HG03066 (cell line): ENCODE results near the gene IRF9.

ENCODE experiments used
- ATAC-seq: cut with Tn5 transposase; IDR thresholded peaks from one replicate; pipeline ENCODE4 v1.9.1; 2021; ENCODE audit warnings: low read depth; ENCODE audit not compliant: unreplicated experiment

Gene IRF9

DNA sequence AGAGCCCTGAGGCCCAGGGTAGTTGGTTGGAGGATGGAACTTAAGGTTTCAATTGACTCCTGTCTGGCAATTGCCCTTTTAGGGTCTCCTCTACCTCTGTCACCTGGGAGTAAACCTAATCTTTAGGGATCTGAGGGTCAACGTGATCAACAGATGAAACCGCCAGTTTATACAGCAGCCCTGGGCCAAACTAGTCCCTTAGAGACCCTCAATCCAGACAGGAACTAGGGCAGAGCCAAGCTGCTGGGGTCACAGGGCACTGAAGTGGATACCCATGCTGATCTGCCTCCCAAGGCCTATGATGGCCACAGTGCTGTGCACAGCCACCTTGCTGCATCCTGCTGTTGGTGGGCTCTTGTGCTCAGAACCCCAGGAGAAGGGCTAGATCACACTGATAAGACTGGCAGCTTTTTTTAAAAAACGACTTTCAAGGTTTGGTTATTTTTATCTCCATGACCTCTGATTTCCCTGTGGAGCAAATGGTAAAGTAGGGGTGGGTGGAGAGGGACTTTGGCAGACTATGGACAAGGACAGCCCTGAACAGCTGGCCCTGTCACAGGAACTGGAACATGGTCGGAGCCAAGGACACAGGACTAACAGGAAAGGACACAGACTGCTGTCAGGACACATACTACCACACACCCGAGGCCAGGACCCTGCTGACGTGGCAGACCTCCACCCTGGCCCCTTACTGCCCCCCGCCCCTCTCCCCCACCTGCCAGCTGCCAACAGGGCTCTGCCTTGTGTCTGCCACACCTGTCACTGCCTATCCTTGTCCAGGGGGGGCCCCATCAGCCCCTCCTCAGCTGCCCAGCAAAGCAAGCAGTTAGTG lies 30.1 kb upstream of the IRF9 start:
- ATAC-seq, result no peak

DNA sequence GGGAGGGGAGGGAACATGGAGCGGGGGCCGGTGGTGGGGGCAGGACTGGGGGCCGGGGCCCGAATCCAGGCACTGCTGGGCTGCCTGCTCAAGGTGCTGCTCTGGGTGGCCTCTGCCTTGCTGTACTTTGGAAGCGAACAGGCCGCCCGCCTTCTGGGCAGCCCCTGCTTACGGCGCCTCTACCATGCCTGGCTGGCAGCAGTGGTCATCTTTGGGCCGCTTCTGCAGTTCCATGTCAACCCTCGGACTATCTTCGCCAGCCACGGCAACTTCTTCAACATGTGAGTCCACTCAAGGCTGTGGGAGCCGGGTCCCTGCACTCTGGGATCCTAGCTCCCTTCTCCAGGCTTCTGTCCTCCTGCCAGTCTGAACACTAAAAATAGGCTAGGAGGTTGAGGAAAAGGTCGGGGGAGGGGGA lies 29.5 kb upstream of the IRF9 start:
- ATAC-seq, result no peak

DNA sequence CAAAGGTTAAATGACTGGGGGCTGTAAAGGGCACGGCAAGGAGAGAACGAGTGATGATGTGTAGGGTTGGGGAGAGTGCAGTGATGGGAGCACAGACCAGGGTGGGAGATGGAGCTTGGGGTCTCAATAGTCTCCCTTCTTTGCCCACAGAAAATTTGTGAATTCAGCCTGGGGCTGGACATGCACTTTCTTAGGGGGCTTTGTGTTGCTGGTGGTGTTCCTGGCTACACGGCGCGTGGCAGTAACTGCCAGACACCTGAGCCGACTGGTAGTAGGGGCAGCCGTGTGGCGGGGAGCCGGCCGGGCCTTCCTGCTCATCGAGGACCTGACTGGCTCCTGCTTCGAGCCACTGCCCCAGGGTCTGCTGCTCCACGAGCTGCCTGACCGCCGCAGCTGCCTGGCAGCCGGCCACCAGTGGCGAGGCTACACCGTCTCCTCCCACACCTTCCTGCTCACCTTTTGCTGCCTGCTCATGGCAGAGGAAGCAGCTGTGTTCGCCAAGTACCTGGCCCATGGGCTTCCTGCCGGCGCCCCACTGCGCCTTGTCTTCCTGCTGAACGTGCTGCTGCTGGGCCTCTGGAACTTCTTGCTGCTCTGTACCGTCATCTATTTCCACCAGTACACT lies 28.9 kb upstream of the IRF9 start:
- no peak for ATAC-seq

- ATAC-seq, result no peak
Measured at GRCh38 chr14:24132976-24133375, 28.1 kb upstream of the IRF9 start.

DNA sequence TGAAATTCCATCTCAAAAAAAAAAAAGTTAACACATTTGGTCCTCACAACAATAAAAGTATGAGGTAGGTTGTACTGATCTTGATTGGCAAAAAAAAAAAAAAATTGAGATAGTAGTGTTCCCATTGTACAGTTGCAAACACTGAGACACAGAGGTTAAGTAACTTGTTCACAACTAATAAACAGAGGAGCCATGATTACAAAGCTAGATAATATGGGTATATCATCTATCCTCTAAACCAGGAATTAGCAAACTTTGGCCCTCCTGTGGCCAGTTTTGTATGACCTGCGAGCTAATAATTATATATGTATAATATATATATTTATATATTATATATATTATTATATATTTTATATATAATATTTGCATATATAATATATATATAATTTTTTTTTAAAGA lies 27.3 kb upstream of the IRF9 start:
- no peak for ATAC-seq

DNA sequence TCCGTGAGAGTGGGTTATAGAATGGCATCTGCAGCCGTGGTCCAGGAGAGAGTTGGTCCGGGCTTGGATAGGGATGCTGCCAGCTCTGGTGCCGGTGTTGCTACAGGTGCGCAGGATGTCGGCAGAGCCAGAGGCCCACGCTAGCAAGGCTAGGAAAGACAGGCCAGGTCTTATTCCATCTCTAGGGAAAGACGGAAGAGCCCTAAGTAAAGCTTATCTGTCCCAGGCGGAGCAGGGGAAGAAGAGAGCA lies 25.6 kb upstream of the IRF9 start:
- peak; percentile 12 for ATAC-seq

DNA sequence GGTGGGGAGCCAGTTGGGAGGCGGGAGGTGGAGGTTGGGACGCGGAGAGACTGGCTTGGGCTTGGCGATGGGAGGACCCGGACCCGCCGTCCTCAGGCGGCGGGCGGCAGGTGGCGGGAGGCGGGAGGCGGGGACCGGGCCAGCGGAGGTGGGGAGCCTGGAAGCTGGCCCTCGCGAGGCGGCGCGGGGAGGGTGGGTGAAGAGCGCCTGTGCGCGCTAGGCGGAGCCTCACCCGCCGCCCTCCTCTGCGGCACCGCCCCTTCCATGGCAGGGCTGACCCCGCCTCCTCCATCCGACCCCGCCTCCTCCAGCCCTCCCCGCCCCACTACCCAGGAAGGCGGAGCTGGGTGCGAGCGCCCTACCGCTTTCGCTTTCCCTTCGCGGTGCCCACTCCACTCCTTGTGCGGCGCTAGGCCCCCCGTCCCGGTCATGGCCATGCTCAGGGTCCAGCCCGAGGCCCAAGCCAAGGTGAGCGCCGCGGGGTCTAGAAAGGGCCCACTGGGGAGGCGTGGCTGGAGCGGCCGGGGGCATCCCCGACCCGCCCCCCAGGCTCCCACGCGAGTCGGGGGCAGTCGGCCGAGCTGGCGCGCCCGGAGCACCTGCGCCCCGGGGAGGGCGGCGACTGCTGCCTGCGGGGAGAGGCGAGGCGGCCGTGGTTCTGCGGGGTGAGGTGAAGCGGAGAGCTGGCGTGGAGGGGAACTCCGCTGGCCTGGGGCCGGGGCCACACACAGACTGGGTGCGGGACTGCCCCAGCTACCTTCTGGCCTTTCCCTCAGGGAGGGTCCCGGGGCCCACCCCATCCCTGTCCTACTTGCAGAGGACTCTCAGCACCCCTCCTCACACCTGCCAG lies 25.0 kb upstream of the IRF9 start, which contains the start of gene PSME1:
Gene PSME1 (plus strand): TSS at position 361 of the 850 bp plus-strand sequence. CDS start 69 bp downstream, at position 430.
- peak; percentile 85 for ATAC-seq

GRCh38 chr14:24136684-24137528 lies 24.2 kb upstream of the IRF9 start:
- no peak for ATAC-seq

DNA sequence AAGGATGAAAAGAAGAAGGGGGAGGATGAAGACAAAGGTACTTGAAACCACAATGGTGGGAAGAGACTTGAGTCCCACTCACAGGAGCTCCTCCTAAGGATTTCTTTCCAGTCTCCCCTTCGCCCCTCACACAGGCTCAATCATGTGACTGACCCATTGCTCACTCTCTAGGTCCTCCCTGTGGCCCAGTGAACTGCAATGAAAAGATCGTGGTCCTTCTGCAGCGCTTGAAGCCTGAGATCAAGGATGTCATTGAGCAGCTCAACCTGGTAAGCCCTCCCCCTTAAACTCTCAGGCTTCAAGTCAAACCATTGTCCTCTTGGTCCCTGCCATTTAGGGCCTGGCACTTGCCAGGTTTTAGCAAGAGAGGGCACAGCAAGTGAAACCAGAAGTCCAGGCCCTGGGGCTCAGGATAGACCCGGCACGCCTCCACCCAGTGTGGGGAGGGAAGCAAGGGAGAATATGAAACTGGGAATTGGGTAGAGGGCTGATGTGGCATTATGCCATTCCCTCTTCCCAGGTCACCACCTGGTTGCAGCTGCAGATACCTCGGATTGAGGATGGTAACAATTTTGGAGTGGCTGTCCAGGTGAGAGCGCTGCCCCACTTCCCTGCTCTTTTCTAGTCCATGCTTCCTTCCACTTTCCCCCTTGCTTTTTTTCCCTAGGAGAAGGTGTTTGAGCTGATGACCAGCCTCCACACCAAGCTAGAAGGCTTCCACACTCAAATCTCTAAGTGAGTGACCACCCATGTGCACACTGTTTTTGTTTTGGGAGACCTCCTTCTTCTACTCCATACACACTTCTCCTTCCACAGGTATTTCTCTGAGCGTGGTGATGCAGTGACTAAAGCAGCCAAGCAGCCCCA lies 23.3 kb upstream of the IRF9 start:
- no peak for ATAC-seq

DNA sequence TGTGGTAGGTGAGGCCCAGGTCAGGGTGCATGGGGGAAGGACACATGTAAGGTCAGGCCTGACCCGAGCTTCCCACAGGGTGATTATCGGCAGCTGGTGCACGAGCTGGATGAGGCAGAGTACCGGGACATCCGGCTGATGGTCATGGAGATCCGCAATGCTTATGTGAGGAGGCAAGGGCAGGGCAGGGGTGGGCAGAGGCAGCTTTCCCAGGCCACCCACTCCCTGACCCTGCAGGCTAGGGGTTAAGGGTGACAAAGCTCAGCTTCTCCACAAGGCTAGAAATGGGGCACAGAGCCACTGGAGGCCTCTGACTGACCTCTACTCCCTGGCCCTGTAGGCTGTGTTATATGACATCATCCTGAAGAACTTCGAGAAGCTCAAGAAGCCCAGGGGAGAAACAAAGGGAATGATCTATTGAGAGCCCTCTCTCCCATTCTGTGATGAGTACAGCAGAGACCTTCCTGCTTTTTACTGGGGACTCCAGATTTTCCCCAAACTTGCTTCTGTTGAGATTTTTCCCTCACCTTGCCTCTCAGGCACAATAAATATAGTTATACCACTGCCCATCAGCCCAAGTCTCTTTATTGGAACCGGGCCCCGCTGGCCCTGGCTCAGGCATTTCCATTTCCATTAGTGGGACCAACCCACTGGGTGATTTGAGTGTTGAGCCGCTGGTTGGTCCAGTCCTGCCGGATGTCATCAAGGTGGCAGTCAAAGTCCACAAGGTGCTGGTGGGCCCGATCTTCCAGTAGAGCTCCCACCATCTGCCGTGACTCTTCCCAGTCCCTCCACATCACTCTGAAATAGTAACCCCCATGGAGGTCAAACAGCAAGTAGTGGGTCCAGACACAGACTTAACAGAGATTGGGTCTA lies 22.4 kb upstream of the IRF9 start:
- no peak for ATAC-seq

DNA sequence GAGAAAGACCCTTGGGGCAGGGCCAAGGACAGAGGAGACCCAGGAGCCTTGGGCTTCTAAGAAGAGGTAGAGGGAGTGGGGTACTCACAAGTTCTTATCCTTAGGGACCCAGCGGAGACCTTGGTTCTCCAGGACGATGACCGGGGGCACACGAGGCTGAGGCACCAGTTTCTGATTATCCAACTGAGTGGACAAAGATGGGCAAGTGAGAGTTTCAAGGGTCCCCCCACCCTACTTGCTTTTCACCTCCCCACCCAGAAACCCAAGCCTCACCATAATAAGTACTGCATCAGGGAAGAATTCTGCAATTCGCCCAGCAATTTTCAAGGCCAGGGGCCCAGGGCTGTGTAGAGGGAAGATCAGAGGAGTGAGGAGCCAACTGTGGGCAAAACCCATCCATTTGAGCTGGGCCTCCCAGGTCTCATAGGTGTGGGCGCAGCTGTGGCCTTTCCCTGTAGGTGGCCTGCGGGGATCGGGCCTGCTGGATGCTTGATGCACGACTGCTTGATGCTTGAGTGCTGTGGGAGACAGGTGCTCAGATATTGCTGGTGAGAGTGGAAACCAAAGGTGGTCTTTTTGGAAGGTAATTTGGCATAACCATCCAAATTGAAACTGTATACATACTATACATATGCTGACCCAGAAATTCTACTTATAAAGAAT lies 21.7 kb upstream of the IRF9 start:
- no peak for ATAC-seq

DNA sequence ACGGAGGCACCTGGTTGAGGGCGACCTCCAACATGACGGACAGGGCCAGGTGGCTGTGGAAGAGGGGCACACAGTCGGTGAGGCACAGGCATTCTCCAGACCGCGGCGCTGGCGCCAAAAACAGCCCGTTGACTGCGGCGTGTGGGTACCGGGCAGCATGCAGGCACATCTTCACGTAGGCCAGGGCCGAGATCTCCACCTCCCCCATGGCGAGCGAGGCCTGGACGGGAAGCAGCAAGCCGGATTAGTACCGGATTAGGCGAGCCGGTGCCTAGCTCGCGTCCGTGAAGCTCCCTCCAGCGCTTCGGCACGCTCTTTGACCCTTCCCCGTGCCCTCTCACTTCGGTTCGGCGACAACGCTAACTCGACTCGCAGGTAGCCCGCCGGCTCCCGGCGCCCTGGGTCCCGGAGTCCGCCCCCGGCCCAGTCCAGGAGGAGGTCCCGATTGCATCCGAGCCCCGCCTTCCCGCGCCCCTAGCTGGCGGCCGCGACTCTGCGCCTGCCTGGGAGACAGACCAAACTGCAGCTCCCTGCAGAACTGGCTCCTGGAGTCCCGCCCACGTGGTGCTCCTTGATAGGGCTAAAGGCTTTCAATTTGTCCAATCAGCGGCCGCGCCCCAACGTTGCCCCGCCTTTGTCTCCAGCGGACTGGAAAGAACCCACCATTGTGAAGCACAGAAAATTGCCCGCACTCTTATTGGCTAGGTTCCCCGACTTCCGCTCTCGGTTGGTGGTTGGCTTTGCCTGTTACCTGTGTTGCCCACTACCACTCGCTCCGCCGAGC lies 19.8 kb upstream of the IRF9 start, which contains the start of gene EMC9:
Gene EMC9 (minus strand): TSS at position 495 of the 784 bp plus-strand sequence. CDS start 287 bp downstream, at position 208.
- ATAC-seq, result peak; percentile 81

DNA sequence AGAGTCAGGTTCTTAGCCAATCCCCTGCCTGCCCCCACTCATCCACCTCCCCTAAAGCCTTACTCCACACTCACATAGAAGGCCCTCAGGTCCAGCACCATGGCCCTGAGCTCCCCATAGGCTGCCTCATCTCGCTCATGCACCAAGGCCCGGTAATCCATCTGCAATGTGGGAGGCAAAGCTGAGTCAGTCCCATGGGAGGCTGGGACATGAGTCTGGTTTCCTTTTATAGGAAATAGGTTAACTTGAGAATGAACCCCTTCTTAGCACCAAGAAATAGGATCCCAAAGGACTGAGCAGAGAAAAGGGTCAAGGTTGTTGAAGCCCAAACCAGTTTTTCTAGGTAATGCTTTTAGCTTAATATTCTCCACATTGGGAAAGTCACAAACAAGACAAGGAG lies 17.6 kb upstream of the IRF9 start:
- ATAC-seq, result no peak

DNA sequence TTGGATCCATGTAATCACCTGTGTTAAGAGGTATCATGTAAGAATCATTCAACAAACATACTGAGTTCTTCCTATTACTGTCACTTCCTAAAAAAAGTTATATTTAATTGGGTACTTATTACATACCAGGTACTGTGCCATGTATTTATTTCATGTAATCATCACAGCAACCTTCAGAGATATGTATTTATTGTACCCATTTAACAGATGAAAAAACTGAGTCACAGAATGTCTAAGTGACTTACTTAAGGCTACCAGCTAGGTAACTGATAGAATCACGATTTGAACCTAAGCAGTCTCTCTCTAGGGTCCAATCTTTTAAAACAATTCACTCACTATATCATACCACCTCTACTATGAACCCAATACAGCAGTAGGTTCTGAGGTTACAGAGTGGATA lies 16.6 kb upstream of the IRF9 start:
- no peak for ATAC-seq

DNA sequence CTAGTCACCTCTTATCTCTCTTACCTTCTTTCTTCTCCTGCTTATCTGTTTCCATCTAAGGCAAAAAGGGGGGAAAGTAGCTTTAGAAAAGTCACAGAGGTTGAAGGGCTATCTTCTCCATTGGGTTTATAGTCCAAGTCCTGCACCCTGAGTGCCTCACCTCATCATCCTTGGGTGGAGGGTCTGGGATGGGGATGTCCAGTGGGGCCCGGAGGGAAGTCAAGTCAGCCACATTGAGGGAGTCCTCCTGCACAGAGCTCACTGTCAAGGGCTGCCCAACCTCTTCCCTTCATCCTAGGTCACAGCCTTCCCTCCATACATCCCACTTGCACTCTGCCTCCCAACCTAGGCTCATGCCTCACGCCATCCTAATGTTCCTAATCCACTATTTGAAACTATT lies 15.8 kb upstream of the IRF9 start:
- no peak for ATAC-seq

DNA sequence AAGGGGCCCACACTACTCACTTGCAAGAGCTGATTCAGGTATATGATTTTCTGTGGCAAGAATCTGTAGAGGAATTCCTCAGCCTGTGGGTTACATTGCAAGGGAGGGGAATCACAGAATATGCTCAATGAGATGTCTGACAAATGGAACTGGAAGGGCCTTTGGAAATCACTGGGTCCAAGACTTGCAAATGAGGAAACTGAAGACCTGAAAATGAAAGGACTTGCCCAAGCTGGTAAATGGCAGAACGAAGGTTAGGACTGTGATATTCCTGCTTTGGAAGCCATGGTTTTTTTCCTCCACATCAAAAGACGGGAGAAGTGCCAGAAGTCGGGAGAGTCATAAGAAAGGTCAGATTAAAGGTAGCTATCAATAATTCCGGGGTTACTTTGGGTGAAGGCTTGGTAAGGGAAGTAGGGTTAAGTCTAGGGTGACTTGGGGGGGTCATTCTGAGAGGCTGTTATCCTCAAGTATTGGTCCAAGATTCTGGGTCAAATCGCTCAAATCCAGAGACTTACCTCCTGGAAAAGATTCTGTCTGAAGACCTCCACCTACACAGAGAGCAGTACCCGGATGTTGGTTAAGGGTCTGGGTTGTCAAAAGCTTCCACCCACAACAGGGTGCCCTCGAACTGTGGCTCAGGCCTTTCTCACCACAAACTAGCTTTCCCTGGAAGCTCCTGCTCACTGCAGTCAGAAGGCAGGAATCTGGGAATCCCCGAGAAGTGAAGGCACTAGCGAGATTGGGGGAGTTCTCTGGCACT lies 15.2 kb upstream of the IRF9 start:
- no peak for ATAC-seq
